Adrenal gland (tissue), 5 donors: ENCODE results near the gene ATP13A1.

ENCODE experiments used
- POLR2A ChIP-seq, 2 donors: fragments of 450-650 bp; IDR thresholded peaks; one replicate each; pipeline ENCODE4 v1.6.1; 2017; ENCODE audit warnings: antibody characterized with exemption in 2 of 2, mild to moderate bottlenecking in 2 of 2, moderate library complexity in 1 of 2
- TF ChIP-seq, protein P1 (sequence below), 6 experiments: fragments of 450-650 bp in 4 of 6; fragments of 200-600 bp in 2 of 6; sonication (generic) in 1 of 6; IDR thresholded peaks; 1 replicate in 5 of 6; 2 replicates in 1 of 6; pipeline versions ENCODE4 v1.5.1 to v1.8.0; 2016 to 2021; ENCODE audit warnings: antibody characterized with exemption in 6 of 6, mild to moderate bottlenecking in 2 of 6, moderate library complexity in 1 of 6
- donor health status: DM: no; HTN: no; CAD: no.

DNA sequence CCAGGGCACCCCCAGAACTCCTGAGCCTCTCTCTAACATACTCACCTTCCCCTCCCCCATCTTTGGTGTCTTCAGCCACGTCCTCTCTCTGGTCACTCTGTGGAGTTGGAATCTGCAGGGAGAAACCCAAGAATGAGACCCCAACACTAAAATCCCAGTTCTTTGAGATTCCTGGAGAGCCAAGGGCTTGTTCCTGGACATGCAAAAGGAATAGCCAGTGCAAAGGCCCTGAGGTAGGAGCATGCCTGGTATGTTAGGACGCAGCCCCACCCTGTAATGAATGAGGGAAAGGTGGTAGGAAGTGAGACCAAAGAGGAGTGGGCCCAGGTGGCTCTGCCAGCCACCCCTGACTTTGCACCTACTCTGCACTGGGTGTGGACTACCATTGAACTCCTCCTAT lies 33.0 kb downstream of the ATP13A1 start:
- TF ChIP-seq POLR2A (IDR thresholded peaks at IDR 0.05) = no peak
- TF ChIP-seq, protein P1, sequence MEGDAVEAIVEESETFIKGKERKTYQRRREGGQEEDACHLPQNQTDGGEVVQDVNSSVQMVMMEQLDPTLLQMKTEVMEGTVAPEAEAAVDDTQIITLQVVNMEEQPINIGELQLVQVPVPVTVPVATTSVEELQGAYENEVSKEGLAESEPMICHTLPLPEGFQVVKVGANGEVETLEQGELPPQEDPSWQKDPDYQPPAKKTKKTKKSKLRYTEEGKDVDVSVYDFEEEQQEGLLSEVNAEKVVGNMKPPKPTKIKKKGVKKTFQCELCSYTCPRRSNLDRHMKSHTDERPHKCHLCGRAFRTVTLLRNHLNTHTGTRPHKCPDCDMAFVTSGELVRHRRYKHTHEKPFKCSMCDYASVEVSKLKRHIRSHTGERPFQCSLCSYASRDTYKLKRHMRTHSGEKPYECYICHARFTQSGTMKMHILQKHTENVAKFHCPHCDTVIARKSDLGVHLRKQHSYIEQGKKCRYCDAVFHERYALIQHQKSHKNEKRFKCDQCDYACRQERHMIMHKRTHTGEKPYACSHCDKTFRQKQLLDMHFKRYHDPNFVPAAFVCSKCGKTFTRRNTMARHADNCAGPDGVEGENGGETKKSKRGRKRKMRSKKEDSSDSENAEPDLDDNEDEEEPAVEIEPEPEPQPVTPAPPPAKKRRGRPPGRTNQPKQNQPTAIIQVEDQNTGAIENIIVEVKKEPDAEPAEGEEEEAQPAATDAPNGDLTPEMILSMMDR (IDR thresholded peaks at IDR 0.05) = no peak
